Brain microvascular endothelial cell (primary cell): ENCODE results near the gene CILP2.

Experiments used
- DNase-seq: peaks from one replicate; pipeline ENCODE4 v3.0.0-alpha.2; 2020
- H3K27ac ChIP-seq: fragments of 250-450 bp; sonication (Bioruptor Pico); 2 replicates; pipeline ENCODE4 v1.5.1; 2020; ENCODE audit warnings: mild to moderate bottlenecking, moderate library complexity
- H3K27me3 ChIP-seq: fragments of 250-450 bp; sonication (Bioruptor Pico); replicated peaks from 2 replicates; pipeline ENCODE4 v1.5.1; 2020; ENCODE audit warnings: mild to moderate bottlenecking
- H3K36me3 ChIP-seq: fragments of 250-450 bp; sonication (Bioruptor Pico); replicated peaks from 2 replicates; pipeline ENCODE4 v1.5.1; 2020; ENCODE audit warnings: mild to moderate bottlenecking
- H3K4me3 ChIP-seq: 2 replicates; pipeline ENCODE4 v1.5.1; 2011; ENCODE audit warnings: low read depth, mild to moderate bottlenecking, control low read depth, low read length, moderate library complexity
- CTCF ChIP-seq: IDR thresholded peaks from 2 replicates; pipeline ENCODE4 v1.5.1; 2011; ENCODE audit warnings: low read depth, mild to moderate bottlenecking, moderate library complexity, low read length, control low read depth, inconsistent platforms; ENCODE audit errors: missing control alignments
- in situ Hi-C: cut with HindIII; loops from 2 replicates; pipeline ENCODE4 v1.10.0; 2017; ENCODE audit warnings: low sequenced_read_pairs, low pct_ligation_motif_present

CILP2 gene

DNA sequence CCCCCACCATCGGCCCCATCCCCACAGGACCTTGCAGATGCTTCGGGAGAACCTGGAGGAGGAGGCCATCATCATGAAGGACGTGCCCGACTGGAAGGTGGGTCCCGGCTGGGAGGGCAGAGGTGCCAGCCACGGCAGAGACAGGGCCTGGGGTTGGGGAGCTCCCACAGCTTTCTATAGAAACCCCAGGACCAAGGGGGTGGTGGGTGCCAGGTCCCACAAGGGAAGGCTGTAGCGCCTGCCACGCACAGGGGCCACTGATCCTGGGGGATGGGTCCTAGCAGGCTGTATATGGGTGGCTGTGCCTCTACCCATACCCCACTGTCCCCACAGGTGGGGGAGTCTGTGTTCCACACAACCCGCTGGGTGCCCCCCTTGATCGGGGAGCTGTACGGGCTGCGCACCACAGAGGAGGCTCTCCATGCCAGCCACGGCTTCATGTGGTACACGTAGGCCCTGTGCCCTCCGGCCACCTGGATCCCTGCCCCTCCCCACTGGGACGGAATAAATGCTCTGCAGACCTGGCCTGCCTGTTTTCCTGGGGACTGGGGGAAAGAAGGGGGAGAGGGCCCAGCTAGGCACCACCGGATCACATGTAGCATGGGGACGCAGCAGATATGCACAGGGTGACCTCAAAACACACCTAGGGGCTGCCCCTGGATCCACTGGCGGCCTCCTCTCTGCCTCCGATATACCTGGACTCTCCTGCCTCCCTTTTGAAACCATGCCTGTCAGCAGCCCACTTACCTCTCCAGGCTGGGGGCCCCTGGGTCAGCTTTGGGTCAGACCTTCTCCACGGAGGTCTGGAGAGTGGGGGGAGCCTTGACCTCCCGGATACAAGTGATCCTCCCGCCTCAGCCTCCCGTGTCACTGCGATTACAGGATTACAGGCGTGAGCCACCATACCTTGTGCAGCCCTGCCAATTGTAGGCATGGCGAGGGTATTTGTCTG, 10.1 kb upstream of the CILP2 start:
- Histone ChIP-seq H3K27ac (no peak overlapping the region), H3K27me3 (no peaks in the 10 kb centered on the region), H3K4me3 (no peak overlapping the region), H3K36me3 (peaks cover 13% of the 10 kb centered on the region)
- DNase-seq, result no peak
- TF ChIP-seq CTCF, result no peak
- in situ Hi-C loops, result no loop called here

DNA sequence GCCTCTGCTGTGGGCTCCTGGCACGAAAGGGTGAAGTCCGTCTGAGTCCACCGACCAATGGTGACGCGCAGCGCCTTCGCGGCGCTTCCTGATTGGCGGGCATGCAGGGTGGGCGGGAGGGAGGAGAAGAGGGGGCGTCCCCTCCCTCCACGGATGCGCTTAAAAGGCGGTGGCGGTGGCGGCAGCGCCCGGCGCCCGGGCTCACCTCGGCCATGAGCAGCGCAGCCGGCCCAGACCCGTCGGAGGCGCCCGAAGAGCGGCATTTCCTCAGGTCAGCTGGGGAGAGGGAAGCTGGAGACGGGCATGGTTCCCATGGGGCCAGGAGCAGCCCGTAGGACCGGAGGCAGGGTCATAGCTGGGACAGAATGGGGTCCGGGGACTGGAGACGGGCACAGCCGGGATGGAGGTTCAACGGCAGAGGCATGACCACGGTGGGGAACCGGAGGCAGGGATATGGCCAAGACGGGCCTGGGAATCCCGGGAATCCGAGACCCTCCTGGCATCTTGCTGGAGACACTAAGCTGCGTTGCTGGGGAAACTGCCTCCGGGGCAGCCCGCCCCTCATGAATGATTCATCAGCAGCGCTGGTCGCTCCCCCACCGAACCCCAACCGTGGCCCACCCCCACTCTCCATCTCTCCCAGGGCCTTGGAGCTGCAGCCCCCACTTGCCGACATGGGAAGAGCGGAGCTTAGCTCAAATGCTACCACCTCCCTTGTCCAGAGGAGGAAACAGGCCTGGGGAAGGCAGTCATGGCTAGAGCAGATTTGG, 9.2 kb upstream of the CILP2 start, which contains the start of gene YJEFN3:
Gene YJEFN3, plus strand, starts transcription at position 191 of the 770 bp plus-strand sequence. Its CDS starts 22 bp downstream, at position 213.
- no peaks in the 10 kb centered on the region for H3K27me3 ChIP-seq
- peak within 1 kb of the TSS; percentile 30 for H3K4me3 ChIP-seq
- DNase-seq, result peak; percentile 33
- in situ Hi-C loops, result no loop called here
- peaks cover 13% of the 10 kb centered on the region for H3K36me3 ChIP-seq
- no peak for TF ChIP-seq CTCF
- no peak within 1 kb of the TSS for H3K27ac ChIP-seq

GRCh38 chr19:19529783-19530422, 8.2 kb upstream of the CILP2 start:
- TF ChIP-seq CTCF, result no peak
- no peak for DNase-seq
- no peak overlapping the region for H3K4me3 ChIP-seq
- H3K36me3 ChIP-seq, result peaks cover 13% of the 10 kb centered on the region
- in situ Hi-C loops, result no loop called here
- H3K27ac ChIP-seq, result no peak overlapping the region
- no peaks in the 10 kb centered on the region for H3K27me3 ChIP-seq

- no peaks in the 10 kb centered on the region for H3K27me3 ChIP-seq
- DNase-seq, result no peak
- no peak overlapping the region for H3K27ac ChIP-seq
- in situ Hi-C loops, result no loop called here
- H3K36me3 ChIP-seq, result peaks cover 13% of the 10 kb centered on the region
- no peak for TF ChIP-seq CTCF
- H3K4me3 ChIP-seq, result no peak overlapping the region
These were observed 7.7 kb upstream of the CILP2 start for GRCh38 chr19:19530423-19530804.

GRCh38 chr19:19530889-19531288, 7.2 kb upstream of the CILP2 start:
- Histone ChIP-seq H3K36me3 (peaks cover 13% of the 10 kb centered on the region), H3K4me3 (no peak overlapping the region), H3K27me3 (no peaks in the 10 kb centered on the region), H3K27ac (no peak overlapping the region)
- in situ Hi-C loops, result no loop called here
- no peak for DNase-seq
- TF ChIP-seq CTCF, result no peak
